CD14-positive monocyte (primary cell): Measurements from ENCODE around the gene ZNF318. TPM values are rescaled to one million over a fixed set of nuclear protein-coding genes. Genes with fewer than 3 reads are reported as not detected.
"Not testable (repeated sequence)": the region's sequence is repeated elsewhere in the genome, so short reads cannot be mapped to it uniquely, and the experiment has no call there.

Experiments
- DNase-seq, 3 donors: peaks; one replicate each; pipeline ENCODE4 v3.0.0-alpha.2; 2011 to 2022
- H2AFZ ChIP-seq: 2 replicates; pipeline ENCODE4 v1.6.0; 2012; ENCODE audit warnings: mild to moderate bottlenecking, low read depth, low read length, inconsistent platforms; ENCODE audit not compliant: insufficient read depth, poor library complexity, severe bottlenecking
- H3K27ac ChIP-seq, 2 donors: 1 replicate in 1 of 2; 2 replicates in 1 of 2; pipeline ENCODE4 v1.5.1; 2012 to 2013; ENCODE audit warnings: low read length in 2 of 2, control low read depth in 1 of 2, inconsistent platforms in 1 of 2, low read depth in 1 of 2, mild to moderate bottlenecking in 1 of 2
- H3K27me3 ChIP-seq, 2 donors: one replicate each; pipeline versions ENCODE4 v1.6.0 to v1.6.1; 2011 to 2013; ENCODE audit warnings: low read length in 2 of 2; ENCODE audit not compliant: control insufficient read depth in 2 of 2, insufficient read depth in 2 of 2
- H3K36me3 ChIP-seq, 2 donors: replicated peaks in 1 of 2; 1 replicate in 1 of 2; 2 replicates in 1 of 2; pipeline versions ENCODE4 v1.5.1 to v1.6.1; 2012 to 2013; ENCODE audit warnings: low read length in 2 of 2, control low read depth in 1 of 2, inconsistent platforms in 1 of 2, mild to moderate bottlenecking in 1 of 2; ENCODE audit not compliant: insufficient read depth in 2 of 2, control insufficient read depth in 1 of 2
- H3K4me1 ChIP-seq, 2 donors: 1 replicate in 1 of 2; 2 replicates in 1 of 2; pipeline versions ENCODE4 v1.5.1 to v1.6.1; 2012 to 2013; ENCODE audit warnings: low read length in 2 of 2, control low read depth in 1 of 2, inconsistent platforms in 1 of 2, mild to moderate bottlenecking in 1 of 2, moderate library complexity in 1 of 2; ENCODE audit not compliant: insufficient read depth in 2 of 2, control insufficient read depth in 1 of 2
- H3K4me2 ChIP-seq: replicated peaks from 2 replicates; pipeline ENCODE3; 2012; ENCODE audit warnings: low read length, moderate library complexity, mild to moderate bottlenecking; ENCODE audit not compliant: poor library complexity, severe bottlenecking; ENCODE audit errors: extremely low read depth
- H3K4me3 ChIP-seq, 3 experiments: fragments of 200-600 bp in 1 of 3; sonication (generic) in 1 of 3; replicated peaks in 1 of 3; 1 replicate in 2 of 3; 2 replicates in 1 of 3; pipeline ENCODE4 v1.5.1; 2011 to 2013; ENCODE audit warnings: low read length in 3 of 3, mild to moderate bottlenecking in 3 of 3, control low read depth in 2 of 3, low read depth in 2 of 3, inconsistent platforms in 1 of 3, moderate library complexity in 1 of 3
- H3K79me2 ChIP-seq: 2 replicates; pipeline ENCODE4 v1.6.0; 2012; ENCODE audit warnings: mild to moderate bottlenecking, control low read depth, inconsistent platforms, low read length, moderate library complexity; ENCODE audit not compliant: insufficient read depth
- H3K9ac ChIP-seq: 2 replicates; pipeline ENCODE4 v1.6.0; 2017; ENCODE audit warnings: low read length, mild to moderate bottlenecking; ENCODE audit not compliant: insufficient read depth, poor library complexity, severe bottlenecking
- H3K9me3 ChIP-seq, 2 donors: replicated peaks in 1 of 2; 1 replicate in 1 of 2; 2 replicates in 1 of 2; pipeline versions ENCODE4 v1.5.1 to v1.6.1; 2012 to 2013; ENCODE audit warnings: low read length in 2 of 2, control low read depth in 1 of 2; ENCODE audit not compliant: control insufficient read depth in 1 of 2, insufficient read depth in 1 of 2
- H4K20me1 ChIP-seq: 2 replicates; pipeline ENCODE4 v1.6.0; 2012; ENCODE audit warnings: mild to moderate bottlenecking, low read length, control low read depth, moderate library complexity; ENCODE audit not compliant: insufficient read depth
- H3K27ac Mint-ChIP-seq, 7 donors: one replicate each; pipeline ENCODE4 v1.8.0; 2020; ENCODE audit warnings: mild to moderate bottlenecking in 7 of 7, mixed read lengths in 7 of 7, moderate library complexity in 6 of 7, inconsistent platforms in 2 of 7
- H3K27me3 Mint-ChIP-seq, 3 donors: one replicate each; pipeline ENCODE4 v1.8.0; 2021 to 2022; ENCODE audit warnings: low read depth in 3 of 3, mild to moderate bottlenecking in 3 of 3, mixed read lengths in 3 of 3, moderate library complexity in 3 of 3, inconsistent platforms in 1 of 3
- H3K36me3 Mint-ChIP-seq, 2 donors: one replicate each; pipeline ENCODE4 v1.8.0; 2020; ENCODE audit warnings: mixed read lengths in 2 of 2, inconsistent platforms in 1 of 2, mild to moderate bottlenecking in 1 of 2
- H3K4me1 Mint-ChIP-seq: one replicate; pipeline ENCODE4 v1.8.0; 2020; ENCODE audit warnings: mild to moderate bottlenecking, mixed read lengths
- H3K4me3 Mint-ChIP-seq, 2 donors: one replicate each; pipeline ENCODE4 v1.8.0; 2020; ENCODE audit warnings: mild to moderate bottlenecking in 2 of 2, mixed read lengths in 2 of 2, moderate library complexity in 1 of 2
- H3K9me3 Mint-ChIP-seq, 7 donors: one replicate each; pipeline ENCODE4 v1.8.0; 2020 to 2022; ENCODE audit warnings: mixed read lengths in 7 of 7, mild to moderate bottlenecking in 6 of 7, moderate library complexity in 6 of 7, inconsistent platforms in 2 of 7
- WGBS: methylation state at CpG from one replicate; pipeline ENCODE4 v1.1.5; 2013; ENCODE audit warnings: missing lambda C conversion rate; ENCODE audit not compliant: insufficient coverage; 5-methylcytosine and 5-hydroxymethylcytosine counted together
- intact Hi-C, 2 donors: fragments of 100-400 bp; cut with micrococcal nuclease; formaldehyde crosslinking; loops; one replicate each; pipeline versions ENCODE4 v1.15.0 to v1.15.1; 2023
- polyA plus RNA-seq, 3 donors: library from polyadenylated mRNA; depleted of rRNA in 1 of 3; unstranded in 2 of 3; stranded (reverse) in 1 of 3; fragments of 300-500 nt in 2 of 3; fragments of >200 nt in 1 of 3; fragmentation: Illumina TruSeq in 2 of 3; gene quantifications; 1 replicate in 2 of 3; 2 replicates in 1 of 3; pipeline ENCODE4 v1.2.3, GENCODE V29; 2012 to 2021
- TF ChIP-seq, protein P1 (sequence below): fragments of 200-600 bp; IDR thresholded peaks from one replicate; pipeline ENCODE4 v1.8.0; 2022; ENCODE audit warnings: antibody characterized with exemption, mild to moderate bottlenecking

The ZNF318 gene
- polyA plus RNA-seq, 3 donors: 3.2 to 19.4 (median 3.6) TPM

DNA sequence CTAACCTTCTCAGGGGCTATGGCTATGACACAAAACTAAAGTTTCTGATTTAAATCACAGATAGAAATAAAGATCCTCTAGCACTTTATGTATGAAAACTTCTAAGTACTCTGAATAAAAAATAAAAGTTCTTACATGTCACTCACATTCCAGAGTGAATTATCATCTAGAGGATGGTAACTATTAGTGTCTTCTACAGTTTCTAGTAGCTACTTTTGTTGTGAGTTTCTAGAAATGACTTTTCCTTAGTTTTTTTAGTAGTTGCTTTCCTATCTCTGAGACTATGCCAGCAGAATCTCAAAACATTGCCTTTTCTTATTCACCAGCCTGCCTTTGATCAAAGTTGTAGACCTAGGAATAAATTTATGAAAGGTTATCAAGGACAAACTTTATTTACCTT, 10.1 kb downstream of the ZNF318 start:
- no peaks in the 10 kb centered on the region for H3K9me3 Mint-ChIP-seq
- Histone ChIP-seq H3K9me3 (no peaks in the 10 kb centered on the region), H3K79me2 (peaks cover 16% of the 10 kb centered on the region), H3K9ac (no peak overlapping the region), H3K4me1 (no peaks in the 10 kb centered on the region), H3K36me3 (peaks cover 90 to 98% of the 10 kb centered on the region in 2 donors), H3K4me2 (no peak overlapping the region), H3K4me3 (no peak overlapping the region), H2AFZ (no peak overlapping the region), H4K20me1 (peaks cover 28% of the 10 kb centered on the region), H3K27me3 (no peaks in the 10 kb centered on the region), H3K27ac (no peak overlapping the region)
- H3K27me3 Mint-ChIP-seq: no peaks in the 10 kb centered on the region
- no peak overlapping the region for H3K27ac Mint-ChIP-seq
- no peak for DNase-seq
- no peak overlapping the region for H3K4me3 Mint-ChIP-seq
- H3K4me1 Mint-ChIP-seq: no peaks in the 10 kb centered on the region
- intact Hi-C loops: loop anchor here in 1 of 2 donors (10.0 kb wide), 1 partner anchor 145 kb away; no protein-coding TSS in a partner anchor
- H3K36me3 Mint-ChIP-seq: peaks cover 80 to 84% of the 10 kb centered on the region in 2 donors
- TF ChIP-seq, protein P1, sequence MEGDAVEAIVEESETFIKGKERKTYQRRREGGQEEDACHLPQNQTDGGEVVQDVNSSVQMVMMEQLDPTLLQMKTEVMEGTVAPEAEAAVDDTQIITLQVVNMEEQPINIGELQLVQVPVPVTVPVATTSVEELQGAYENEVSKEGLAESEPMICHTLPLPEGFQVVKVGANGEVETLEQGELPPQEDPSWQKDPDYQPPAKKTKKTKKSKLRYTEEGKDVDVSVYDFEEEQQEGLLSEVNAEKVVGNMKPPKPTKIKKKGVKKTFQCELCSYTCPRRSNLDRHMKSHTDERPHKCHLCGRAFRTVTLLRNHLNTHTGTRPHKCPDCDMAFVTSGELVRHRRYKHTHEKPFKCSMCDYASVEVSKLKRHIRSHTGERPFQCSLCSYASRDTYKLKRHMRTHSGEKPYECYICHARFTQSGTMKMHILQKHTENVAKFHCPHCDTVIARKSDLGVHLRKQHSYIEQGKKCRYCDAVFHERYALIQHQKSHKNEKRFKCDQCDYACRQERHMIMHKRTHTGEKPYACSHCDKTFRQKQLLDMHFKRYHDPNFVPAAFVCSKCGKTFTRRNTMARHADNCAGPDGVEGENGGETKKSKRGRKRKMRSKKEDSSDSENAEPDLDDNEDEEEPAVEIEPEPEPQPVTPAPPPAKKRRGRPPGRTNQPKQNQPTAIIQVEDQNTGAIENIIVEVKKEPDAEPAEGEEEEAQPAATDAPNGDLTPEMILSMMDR: no peak

DNA sequence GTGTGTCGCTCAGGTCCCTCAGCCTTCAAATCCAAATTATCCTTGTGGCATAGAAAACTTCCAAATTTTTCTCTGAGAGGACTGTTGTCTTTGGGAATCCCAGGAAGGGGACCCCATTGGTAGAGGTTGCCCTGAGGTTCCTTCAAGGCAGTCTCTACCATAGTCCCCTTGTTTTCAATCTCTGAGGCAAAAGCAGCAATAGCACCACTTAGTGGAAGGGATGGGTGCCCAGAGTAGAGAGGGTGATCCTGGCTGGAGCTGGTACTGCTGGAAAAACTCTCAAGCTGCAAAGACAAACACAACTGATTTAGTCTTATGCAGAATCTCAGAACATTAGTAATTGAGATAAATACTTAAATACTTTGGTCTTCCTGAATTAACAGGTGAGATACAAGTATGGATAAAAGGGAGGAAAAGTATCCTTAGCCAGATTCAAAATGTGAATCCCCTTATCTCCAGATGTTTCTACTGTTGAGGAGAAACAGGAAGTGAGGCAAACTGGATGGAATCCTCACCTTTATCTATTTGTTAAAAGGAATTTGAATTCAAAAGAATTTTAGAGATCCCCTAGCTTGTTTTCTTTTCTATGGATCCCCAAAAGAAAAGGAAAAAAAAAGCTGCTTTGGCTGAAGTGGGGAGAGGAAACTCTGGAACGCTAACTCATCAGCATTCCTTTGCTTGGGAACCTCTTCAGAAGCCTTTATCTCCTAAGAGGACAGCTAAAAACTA, 13.4 kb downstream of the ZNF318 start:
- TF ChIP-seq, protein P1: no peak
- H3K27ac Mint-ChIP-seq: peak overlapping the region in 1 of 7 donors; percentile 32

DNA sequence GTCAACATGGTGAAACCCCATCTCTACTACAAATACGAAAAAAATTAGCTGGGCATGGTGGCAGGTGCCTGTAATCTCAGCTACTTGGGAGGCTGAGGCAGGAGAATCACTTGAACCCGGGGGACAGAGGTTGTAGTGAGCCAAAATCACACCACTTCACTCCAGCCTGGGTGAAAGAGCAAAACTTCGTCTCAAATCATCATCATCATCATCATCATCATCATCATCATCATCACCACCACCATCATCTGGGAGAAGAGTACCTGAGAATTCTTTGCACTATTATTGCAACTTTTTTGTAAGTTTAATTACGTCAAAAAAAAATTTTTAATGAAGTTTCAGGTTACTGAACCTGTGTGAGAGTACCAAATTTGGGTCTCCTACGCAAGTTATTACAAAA, 17.5 kb downstream of the ZNF318 start:
- H3K9me3 Mint-ChIP-seq, H3K9me3 ChIP-seq, H3K27me3 ChIP-seq, H3K79me2 ChIP-seq, H3K9ac ChIP-seq, H3K27ac ChIP-seq, H3K27me3 Mint-ChIP-seq, H3K4me3 Mint-ChIP-seq, H3K4me1 Mint-ChIP-seq, H3K4me1 ChIP-seq, H2AFZ ChIP-seq, H3K4me3 ChIP-seq, DNase-seq, H3K4me2 ChIP-seq: not testable (repeated sequence)
- Histone ChIP-seq H3K36me3 (peaks cover 62 to 94% of the 10 kb centered on the region in 2 donors), H4K20me1 (peaks cover 14% of the 10 kb centered on the region)
- H3K36me3 Mint-ChIP-seq: peaks cover 49 to 55% of the 10 kb centered on the region in 2 donors
- intact Hi-C loops: loop anchor here in 1 of 2 donors (10.0 kb wide), 1 partner anchor 153 kb away; no protein-coding TSS in a partner anchor
- H3K27ac Mint-ChIP-seq: peak overlapping the region in 1 of 7 donors; percentile 10
- WGBS: 100% methylated on average over 2 of the region's 5 CpGs

More for the DNA sequence above, 13.4 kb downstream of the ZNF318 start:
- no peak overlapping the region for H3K4me2 ChIP-seq
- Mint-ChIP-seq H3K9me3 (no peaks in the 10 kb centered on the region), H3K4me1 (no peaks in the 10 kb centered on the region), H3K4me3 (no peak overlapping the region), H3K27me3 (no peaks in the 10 kb centered on the region), H3K36me3 (peaks cover 78 to 79% of the 10 kb centered on the region in 2 donors)
- WGBS: no CpG with 5 or more reads among the region's 2 CpGs
- no peaks in the 10 kb centered on the region for H3K27me3 ChIP-seq
- intact Hi-C loops: loop anchor here in 1 of 2 donors (10.0 kb wide), 1 partner anchor 149 kb away; no protein-coding TSS in a partner anchor
- no peak overlapping the region for H3K9ac ChIP-seq
- no peak overlapping the region for H2AFZ ChIP-seq
- H4K20me1 ChIP-seq: peaks cover 26% of the 10 kb centered on the region
- H3K9me3 ChIP-seq: no peaks in the 10 kb centered on the region
- H3K36me3 ChIP-seq: peaks cover 71 to 97% of the 10 kb centered on the region in 2 donors
- H3K27ac ChIP-seq: peak overlapping the region in 1 of 2 donors; percentile 6
- no peak overlapping the region for H3K4me3 ChIP-seq
- no peaks in the 10 kb centered on the region for H3K4me1 ChIP-seq
- peaks cover 11% of the 10 kb centered on the region for H3K79me2 ChIP-seq
- no peak for DNase-seq
